Hepatocyte (in vitro differentiated cells): ENCODE results near the gene RSPH9. TPM values are rescaled to one million over a fixed set of nuclear protein-coding genes. Genes with fewer than 3 reads are reported as not detected.
"Not testable (repeated sequence)": the region's sequence is repeated elsewhere in the genome, so short reads cannot be mapped to it uniquely, and the experiment has no call there.

ENCODE experiments used
- DNase-seq: peaks from one replicate; pipeline ENCODE4 v3.0.0-alpha.2; 2016; ENCODE audit warnings: low spot score
- H2AFZ ChIP-seq: fragments of 200-600 bp; sonication (generic); 2 replicates; pipeline ENCODE4 v1.6.0; 2016; ENCODE audit warnings: antibody characterized with exemption, mild to moderate bottlenecking
- H3K27ac ChIP-seq: fragments of 200-600 bp; sonication (generic); 2 replicates; pipeline ENCODE4 v1.5.1; 2016; ENCODE audit warnings: mild to moderate bottlenecking
- H3K27me3 ChIP-seq: fragments of 200-600 bp; sonication (generic); 2 replicates; pipeline ENCODE4 v1.6.1; 2016
- H3K36me3 ChIP-seq: fragments of 200-600 bp; sonication (generic); replicated peaks from 2 replicates; pipeline ENCODE4 v1.5.1; 2016; ENCODE audit warnings: low read depth; ENCODE audit not compliant: insufficient read depth
- H3K4me1 ChIP-seq: fragments of 200-600 bp; sonication (generic); 2 replicates; pipeline ENCODE4 v1.5.1; 2016; ENCODE audit warnings: mild to moderate bottlenecking, moderate library complexity; ENCODE audit not compliant: insufficient read depth
- H3K4me2 ChIP-seq: fragments of 200-600 bp; sonication (generic); 2 replicates; pipeline ENCODE4 v1.6.0; 2016
- H3K4me3 ChIP-seq: fragments of 200-600 bp; sonication (generic); 2 replicates; pipeline ENCODE4 v1.5.1; 2016; ENCODE audit warnings: mild to moderate bottlenecking
- H3K79me2 ChIP-seq: fragments of 200-600 bp; sonication (generic); 2 replicates; pipeline ENCODE4 v1.6.0; 2017; ENCODE audit warnings: mild to moderate bottlenecking
- H3K9me2 ChIP-seq: fragments of 200-600 bp; sonication (generic); replicated peaks from 2 replicates; pipeline ENCODE4 v1.6.0; 2017; ENCODE audit warnings: mild to moderate bottlenecking; ENCODE audit not compliant: insufficient read depth
- H3K9me3 ChIP-seq: fragments of 200-600 bp; sonication (generic); 2 replicates; pipeline ENCODE4 v1.5.1; 2016; ENCODE audit warnings: low read depth, mild to moderate bottlenecking
- H4K20me1 ChIP-seq: fragments of 200-600 bp; sonication (generic); 2 replicates; pipeline ENCODE4 v1.6.0; 2016; ENCODE audit warnings: mild to moderate bottlenecking; ENCODE audit not compliant: insufficient read depth, poor library complexity, severe bottlenecking
- EZH2 ChIP-seq: fragments of 200-600 bp; sonication (generic); IDR thresholded peaks from 2 replicates; pipeline ENCODE4 v1.6.1; 2016; ENCODE audit warnings: antibody characterized with exemption, mild to moderate bottlenecking, borderline replicate concordance
- EZH2phosphoT487 ChIP-seq: fragments of 200-600 bp; sonication (generic); IDR thresholded peaks from one replicate; pipeline ENCODE4 v1.6.1; 2018; ENCODE audit warnings: antibody characterized with exemption, mild to moderate bottlenecking, low read depth, moderate library complexity; ENCODE audit not compliant: unreplicated experiment, severe bottlenecking
- WGBS: methylation state at CpG from one replicate; pipeline ENCODE4 v1.1.6; 2016; ENCODE audit warnings: low lambda C conversion rate; ENCODE audit errors: missing lambda C conversion rate; 5-methylcytosine and 5-hydroxymethylcytosine counted together
- polyA plus RNA-seq: library from polyadenylated mRNA; unstranded; fragments of >200 nt; fragmentation: Nextera tagmentation; extraction: Ambion mirVana; gene quantifications from 2 replicates; pipeline ENCODE4 v1.2.1, GENCODE V29; 2016
- total RNA-seq: library from RNA; depleted of rRNA; stranded (reverse); fragments of >200 nt; gene quantifications from 2 replicates; pipeline ENCODE4 v1.2.3, GENCODE V29; 2014
- TF ChIP-seq, protein P1 (sequence below): fragments of 200-600 bp; sonication (generic); IDR thresholded peaks from 2 replicates; pipeline ENCODE4 v1.5.1; 2016; ENCODE audit warnings: antibody characterized with exemption, mild to moderate bottlenecking; ENCODE audit not compliant: poor library complexity

The RSPH9 gene
- total and polyA plus RNA-seq, 2 experiments from 2014 or later, result 0.73 to 1.8 TPM

DNA sequence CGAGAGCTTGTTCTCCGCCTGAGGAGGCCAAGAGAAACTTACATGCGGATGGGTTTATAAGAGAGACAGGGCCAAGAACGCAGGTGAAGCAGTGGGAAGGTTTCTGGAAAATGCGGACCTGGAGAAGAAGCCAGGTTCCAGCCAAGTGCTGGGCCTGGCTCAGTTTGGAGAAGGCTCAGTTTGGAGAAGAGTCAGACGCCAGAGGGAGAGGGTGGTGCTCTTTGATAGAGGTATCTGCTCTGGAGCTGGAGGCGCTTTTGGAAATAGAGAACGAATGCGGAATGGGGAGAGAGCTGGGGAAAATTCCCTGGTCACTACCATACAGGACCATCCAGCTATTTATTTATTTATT is 753 bp downstream of the RSPH9 start:
- Histone ChIP-seq H4K20me1 (no peaks in the 10 kb centered on the region), H2AFZ (peak overlapping the region; percentile 94), H3K4me3 (peak overlapping the region; percentile 23), H3K36me3 (no peaks in the 10 kb centered on the region), H3K9me2 (no peaks in the 10 kb centered on the region), H3K4me2 (peak overlapping the region; percentile 88), H3K27ac (peak overlapping the region; percentile 61), H3K4me1 (peaks cover 4% of the 10 kb centered on the region), H3K79me2 (peaks cover 10% of the 10 kb centered on the region), H3K27me3 (no peaks in the 10 kb centered on the region), H3K9me3 (no peaks in the 10 kb centered on the region)
- TF ChIP-seq EZH2 (no peak), EZH2phosphoT487 (no peak)
- TF ChIP-seq, protein P1, sequence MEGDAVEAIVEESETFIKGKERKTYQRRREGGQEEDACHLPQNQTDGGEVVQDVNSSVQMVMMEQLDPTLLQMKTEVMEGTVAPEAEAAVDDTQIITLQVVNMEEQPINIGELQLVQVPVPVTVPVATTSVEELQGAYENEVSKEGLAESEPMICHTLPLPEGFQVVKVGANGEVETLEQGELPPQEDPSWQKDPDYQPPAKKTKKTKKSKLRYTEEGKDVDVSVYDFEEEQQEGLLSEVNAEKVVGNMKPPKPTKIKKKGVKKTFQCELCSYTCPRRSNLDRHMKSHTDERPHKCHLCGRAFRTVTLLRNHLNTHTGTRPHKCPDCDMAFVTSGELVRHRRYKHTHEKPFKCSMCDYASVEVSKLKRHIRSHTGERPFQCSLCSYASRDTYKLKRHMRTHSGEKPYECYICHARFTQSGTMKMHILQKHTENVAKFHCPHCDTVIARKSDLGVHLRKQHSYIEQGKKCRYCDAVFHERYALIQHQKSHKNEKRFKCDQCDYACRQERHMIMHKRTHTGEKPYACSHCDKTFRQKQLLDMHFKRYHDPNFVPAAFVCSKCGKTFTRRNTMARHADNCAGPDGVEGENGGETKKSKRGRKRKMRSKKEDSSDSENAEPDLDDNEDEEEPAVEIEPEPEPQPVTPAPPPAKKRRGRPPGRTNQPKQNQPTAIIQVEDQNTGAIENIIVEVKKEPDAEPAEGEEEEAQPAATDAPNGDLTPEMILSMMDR, result no peak
- 18% methylated on average over 9 of the region's 9 CpGs for WGBS
- DNase-seq, result no peak

DNA sequence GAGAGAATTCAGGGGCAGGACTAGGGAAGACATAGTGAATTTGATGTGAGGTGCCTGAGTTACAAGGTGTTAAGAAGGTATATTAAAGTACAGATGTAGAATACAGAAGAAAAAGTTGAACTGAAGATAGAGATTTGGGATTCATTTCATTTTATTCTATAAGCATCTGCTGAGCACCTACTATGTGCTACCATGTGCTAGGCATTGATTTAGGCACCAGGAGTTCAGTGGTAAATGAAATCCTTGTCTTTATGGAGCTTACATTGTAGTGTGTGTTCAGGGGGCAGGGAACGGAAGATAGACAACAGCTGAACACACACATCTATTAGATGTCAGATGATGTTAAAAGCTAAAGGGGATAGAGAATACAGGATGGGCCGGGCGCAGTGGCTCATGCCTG is 2.8 kb downstream of the RSPH9 start:
- H3K9me3 ChIP-seq, result no peaks in the 10 kb centered on the region
- H3K79me2 ChIP-seq, result no peaks in the 10 kb centered on the region
- no peak overlapping the region for H3K4me3 ChIP-seq
- no peak overlapping the region for H3K4me2 ChIP-seq
- H3K36me3 ChIP-seq, result no peaks in the 10 kb centered on the region
- H2AFZ ChIP-seq, result no peak overlapping the region
- no peaks in the 10 kb centered on the region for H3K9me2 ChIP-seq
- peaks cover 4% of the 10 kb centered on the region for H3K4me1 ChIP-seq
- DNase-seq, result no peak
- 94% methylated on average over 3 of the region's 3 CpGs for WGBS
- H3K27me3 ChIP-seq, result no peaks in the 10 kb centered on the region
- TF ChIP-seq EZH2phosphoT487, result no peak
- TF ChIP-seq, protein P1, result no peak
- TF ChIP-seq EZH2, result no peak
- H3K27ac ChIP-seq, result no peak overlapping the region
- H4K20me1 ChIP-seq, result no peaks in the 10 kb centered on the region

DNA sequence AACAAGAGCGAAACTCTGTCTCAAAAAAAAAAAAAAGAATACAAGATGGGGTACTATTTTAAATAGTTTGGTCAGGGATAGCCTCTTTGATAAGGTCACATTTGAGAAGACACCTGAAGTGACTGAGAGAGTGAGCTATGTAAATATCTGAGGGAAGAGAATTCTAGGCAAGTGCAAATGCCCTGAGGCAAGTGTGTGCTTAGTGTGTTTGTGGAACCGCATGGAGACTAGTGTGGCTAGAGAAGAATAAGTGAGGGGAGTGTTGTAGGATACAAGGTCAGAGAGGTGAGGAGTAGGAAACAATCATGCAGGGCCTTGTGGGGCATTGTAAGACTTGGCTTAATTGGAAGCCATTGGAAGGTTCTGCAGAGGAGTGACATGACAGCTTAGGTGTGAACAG is 3.4 kb downstream of the RSPH9 start:
- Histone ChIP-seq H3K4me2 (no peak overlapping the region), H3K27me3 (no peaks in the 10 kb centered on the region), H3K9me2 (no peaks in the 10 kb centered on the region), H3K36me3 (no peaks in the 10 kb centered on the region), H2AFZ (no peak overlapping the region), H3K4me1 (peaks cover 4% of the 10 kb centered on the region), H3K9me3 (no peaks in the 10 kb centered on the region), H3K4me3 (no peak overlapping the region), H3K27ac (no peak overlapping the region), H3K79me2 (no peaks in the 10 kb centered on the region), H4K20me1 (no peaks in the 10 kb centered on the region)
- TF ChIP-seq, protein P1, result no peak
- TF ChIP-seq EZH2phosphoT487 (no peak), EZH2 (no peak)
- no peak for DNase-seq
- 91% methylated on average over 2 of the region's 2 CpGs for WGBS

DNA sequence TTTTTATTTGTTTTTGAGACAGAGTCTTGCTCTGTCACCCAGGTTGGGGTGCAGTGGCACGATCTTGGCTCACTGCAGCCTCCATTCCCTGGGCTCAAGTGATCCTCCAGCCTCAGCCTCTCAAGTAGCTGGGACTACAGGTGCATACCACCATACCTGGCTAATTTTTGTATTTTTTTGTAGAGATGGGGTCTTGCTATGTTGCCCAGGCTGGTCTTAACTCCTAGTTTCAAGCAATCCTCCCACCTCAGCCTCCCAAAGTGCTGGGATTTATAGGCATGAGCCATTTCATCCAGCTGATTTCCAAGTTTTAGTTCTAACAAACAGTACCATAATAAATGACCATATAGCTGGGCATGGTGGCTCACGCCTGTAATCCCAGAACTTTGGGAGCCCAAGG is 8.0 kb downstream of the RSPH9 start:
- not testable (repeated sequence) for H4K20me1 ChIP-seq, H3K4me2 ChIP-seq, H3K79me2 ChIP-seq, H2AFZ ChIP-seq, DNase-seq, H3K4me1 ChIP-seq, H3K9me2 ChIP-seq, H3K27ac ChIP-seq, H3K27me3 ChIP-seq, H3K36me3 ChIP-seq, H3K9me3 ChIP-seq, H3K4me3 ChIP-seq
- WGBS, result 93% methylated on average over 2 of the region's 2 CpGs
